RWPE2 (cell line): ENCODE measurements around the gene ATP6V0A1.

Experiments used
- ATAC-seq: fragments of 200-7000 bp; cut with Tn5 transposase; 3 replicates; pipeline ENCODE4 v1.9.1; 2021; ENCODE audit warnings: low read depth
- DNase-seq: peaks from one replicate; pipeline ENCODE4 v3.0.0-alpha.2; 2020; ENCODE audit warnings: low spot score
- H3K27ac ChIP-seq: fragments of 450-650 bp; 2 replicates; pipeline ENCODE4 v1.5.1; 2017; ENCODE audit warnings: mild to moderate bottlenecking; ENCODE audit not compliant: poor library complexity, severe bottlenecking
- H3K27me3 ChIP-seq: fragments of 250-450 bp; sonication (Bioruptor Pico); 2 replicates; pipeline ENCODE4 v1.5.1; 2021; ENCODE audit warnings: mild to moderate bottlenecking, moderate library complexity; ENCODE audit not compliant: insufficient read depth, poor library complexity, severe bottlenecking
- H3K36me3 ChIP-seq: fragments of 250-450 bp; sonication (Bioruptor Pico); 2 replicates; pipeline ENCODE4 v1.5.1; 2020; ENCODE audit warnings: low read depth, mild to moderate bottlenecking, moderate library complexity
- H3K4me1 ChIP-seq: fragments of 250-450 bp; sonication (Bioruptor Pico); 2 replicates; pipeline ENCODE4 v1.5.1; 2021; ENCODE audit warnings: mild to moderate bottlenecking, moderate library complexity; ENCODE audit not compliant: insufficient read depth, poor library complexity, severe bottlenecking
- H3K4me3 ChIP-seq: fragments of 250-450 bp; sonication (Bioruptor Pico); 2 replicates; pipeline ENCODE4 v1.5.1; 2021; ENCODE audit warnings: mild to moderate bottlenecking, moderate library complexity; ENCODE audit not compliant: severe bottlenecking
- H3K9me3 ChIP-seq: fragments of 250-450 bp; sonication (Bioruptor Pico); 2 replicates; pipeline ENCODE4 v1.5.1; 2021; ENCODE audit warnings: mild to moderate bottlenecking, moderate library complexity; ENCODE audit not compliant: severe bottlenecking
- CTCF ChIP-seq: fragments of 450-650 bp; IDR thresholded peaks from one replicate; pipeline ENCODE4 v1.5.1; 2017; ENCODE audit warnings: mild to moderate bottlenecking, moderate library complexity; ENCODE audit not compliant: poor library complexity, severe bottlenecking

ATP6V0A1 gene

DNA sequence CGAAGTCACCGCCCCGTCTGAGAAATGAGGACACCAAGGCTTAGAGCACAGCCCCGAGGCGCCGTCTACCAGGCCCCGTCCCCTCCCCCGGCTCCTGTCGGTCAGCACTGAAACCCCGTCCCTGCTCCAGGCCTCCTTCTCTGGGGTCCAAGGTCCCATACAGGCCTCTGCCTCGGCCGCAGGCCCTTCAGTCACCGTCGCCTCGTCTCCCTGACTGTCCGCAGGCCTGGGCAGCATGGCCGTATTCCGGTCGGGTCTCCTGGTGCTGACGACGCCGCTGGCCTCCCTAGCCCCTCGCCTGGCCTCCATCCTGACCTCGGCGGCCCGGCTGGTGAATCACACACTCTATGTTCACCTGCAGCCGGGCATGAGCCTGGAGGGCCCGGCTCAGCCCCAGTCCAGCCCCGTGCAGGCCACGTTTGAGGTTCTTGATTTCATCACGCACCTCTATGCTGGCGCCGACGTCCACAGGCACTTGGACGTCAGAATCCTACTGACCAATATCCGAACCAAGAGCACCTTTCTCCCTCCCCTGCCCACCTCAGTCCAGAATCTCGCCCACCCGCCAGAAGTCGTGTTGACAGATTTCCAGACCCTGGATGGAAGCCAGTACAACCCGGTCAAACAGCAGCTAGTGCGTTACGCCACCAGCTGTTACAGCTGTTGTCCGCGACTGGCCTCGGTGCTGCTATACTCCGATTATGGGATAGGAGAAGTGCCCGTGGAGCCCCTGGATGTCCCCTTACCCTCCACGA lies 103.9 kb downstream of the ATP6V0A1 start:
- H3K36me3 ChIP-seq, result peaks cover 29% of the 10 kb centered on the region
- peak overlapping the region; percentile 93 for H3K4me3 ChIP-seq
- H3K9me3 ChIP-seq, result no peaks in the 10 kb centered on the region
- ATAC-seq (peak; percentile 31), DNase-seq (no peak)
- H3K4me1 ChIP-seq, result peaks cover 2% of the 10 kb centered on the region
- no peaks in the 10 kb centered on the region for H3K27me3 ChIP-seq
- H3K27ac ChIP-seq, result peak overlapping the region; percentile 72
- no peak for TF ChIP-seq CTCF

DNA sequence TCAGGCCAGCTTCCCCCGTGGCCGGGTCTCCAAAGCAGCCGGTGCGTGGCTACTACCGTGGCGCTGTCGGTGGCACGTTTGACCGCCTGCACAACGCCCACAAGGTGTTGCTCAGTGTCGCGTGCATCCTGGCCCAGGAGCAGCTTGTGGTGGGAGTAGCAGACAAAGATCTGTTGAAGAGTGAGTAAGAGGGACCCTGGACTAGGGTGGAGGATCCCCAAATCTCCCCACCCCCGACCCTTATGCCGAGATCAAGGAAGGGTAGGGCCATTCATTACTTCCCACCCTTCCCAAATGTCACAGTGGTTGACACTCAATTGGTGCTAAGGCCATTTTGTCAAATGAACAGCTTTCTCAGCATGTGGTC lies 104.4 kb downstream of the ATP6V0A1 start:
- Histone ChIP-seq H3K27ac (peak overlapping the region; percentile 72), H3K36me3 (peaks cover 31% of the 10 kb centered on the region), H3K4me3 (peak overlapping the region; percentile 93), H3K4me1 (peaks cover 2% of the 10 kb centered on the region), H3K27me3 (no peaks in the 10 kb centered on the region), H3K9me3 (no peaks in the 10 kb centered on the region)
- ATAC-seq, result no peak
- no peak for DNase-seq
- TF ChIP-seq CTCF, result no peak

DNA sequence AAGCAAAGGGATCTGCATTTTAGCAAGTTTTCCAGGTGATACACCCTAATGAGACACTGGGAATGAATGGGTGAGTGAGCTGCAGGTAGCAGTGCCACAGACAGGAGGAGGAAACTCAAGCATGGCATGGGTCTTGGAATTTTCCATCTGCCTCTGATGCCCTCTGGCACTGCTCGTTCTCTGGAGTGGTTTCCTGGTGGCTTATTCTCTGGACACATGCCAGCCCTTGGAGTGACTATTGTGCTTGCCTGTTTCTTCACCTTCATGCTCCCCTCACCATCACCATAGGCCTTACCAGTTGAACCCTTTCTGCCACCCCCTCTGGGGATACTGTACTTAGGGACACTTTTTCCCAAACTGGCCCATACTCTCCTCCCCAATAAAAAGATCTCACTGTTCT lies 104.9 kb downstream of the ATP6V0A1 start:
- H3K4me3 ChIP-seq, result no peak overlapping the region
- H3K27ac ChIP-seq, result peak overlapping the region; percentile 72
- H3K27me3 ChIP-seq, result no peaks in the 10 kb centered on the region
- ATAC-seq (no peak), DNase-seq (no peak)
- peaks cover 35% of the 10 kb centered on the region for H3K36me3 ChIP-seq
- TF ChIP-seq CTCF, result no peak
- no peaks in the 10 kb centered on the region for H3K9me3 ChIP-seq
- H3K4me1 ChIP-seq, result peaks cover 2% of the 10 kb centered on the region

- Histone ChIP-seq H3K4me3 (no peak overlapping the region), H3K27me3 (no peaks in the 10 kb centered on the region), H3K4me1 (peaks cover 2% of the 10 kb centered on the region), H3K9me3 (no peaks in the 10 kb centered on the region), H3K27ac (peak overlapping the region; percentile 72), H3K36me3 (peaks cover 39% of the 10 kb centered on the region)
- no peak for TF ChIP-seq CTCF
- ATAC-seq (no peak), DNase-seq (no peak)
Measured at GRCh38 chr17:42563950-42564349, 105.3 kb downstream of the ATP6V0A1 start.

GRCh38 chr17:42564815-42565522 lies 106.3 kb downstream of the ATP6V0A1 start:
- H3K36me3 ChIP-seq, result peaks cover 49% of the 10 kb centered on the region
- DNase-seq (no peak), ATAC-seq (no peak)
- TF ChIP-seq CTCF, result no peak
- H3K4me1 ChIP-seq, result peaks cover 2% of the 10 kb centered on the region
- no peaks in the 10 kb centered on the region for H3K9me3 ChIP-seq
- H3K27me3 ChIP-seq, result no peaks in the 10 kb centered on the region
- no peak overlapping the region for H3K27ac ChIP-seq
- H3K4me3 ChIP-seq, result no peak overlapping the region
